Bronchus fibroblast of lung (primary cell): ENCODE data around the gene CARD8. TPM values are rescaled to one million over a fixed set of nuclear protein-coding genes. Genes with fewer than 3 reads are reported as not detected.

Experiments
- total RNA-seq: library from RNA; depleted of rRNA; stranded (reverse); fragments of >200 nt; gene quantifications from 2 replicates; pipeline ENCODE4 v1.2.3, GENCODE V29; 2015

The CARD8 gene
- 15.1 and 16.2 TPM in 2 replicates for total RNA-seq

GRCh38 chr19:48255376-48256303, at the start of gene CARD8:
TSS of gene CARD8 (minus strand) at chr19:48255912. CDS start at chr19:48241020, 14,892 bp downstream.

GRCh38 chr19:48169939-48170803, 85.5 kb downstream of the CARD8 start, which contains the start of the genes LIG1 and ZSWIM9:
TSS of gene LIG1 (minus strand) at chr19:48170344. CDS start at chr19:48165566, 4,778 bp downstream.
TSS of gene ZSWIM9 (plus strand) at chr19:48170680. CDS start at chr19:48171803, 1,123 bp downstream.

Other genes starting within 250 kb of the CARD8 start
- gene CABP5, start 211.8 kb downstream of the CARD8 start, total RNA-seq, result not detected in 2 replicates
- gene PLA2G4C, start 145.1 kb downstream of the CARD8 start, total RNA-seq, result 2.0 and 2.4 TPM in 2 replicates
- gene LIG1, start 85.6 kb downstream of the CARD8 start, total RNA-seq, result 59.3 and 67.8 TPM in 2 replicates
- gene ZSWIM9, start 85.2 kb downstream of the CARD8 start, total RNA-seq, result 0.59 and 1.2 TPM in 2 replicates
- 0.89 and 1.0 TPM in 2 replicates for gene ZNF114, start 14.2 kb upstream of the CARD8 start, total RNA-seq
- 223 and 252 TPM in 2 replicates for gene EMP3, start 69.6 kb upstream of the CARD8 start, total RNA-seq
- gene TMEM143, start 108.0 kb upstream of the CARD8 start, total RNA-seq, result 6.1 and 9.1 TPM in 2 replicates
- gene SYNGR4, start 108.5 kb upstream of the CARD8 start, total RNA-seq, result not detected in 2 replicates
- 128 and 129 TPM in 2 replicates for gene KDELR1, start 135.6 kb upstream of the CARD8 start, total RNA-seq
- gene GRIN2D, start 137.8 kb upstream of the CARD8 start, total RNA-seq, result 0.15 and 0.34 TPM in 2 replicates
- 31.4 and 34.0 TPM in 2 replicates for gene GRWD1, start 190.1 kb upstream of the CARD8 start, total RNA-seq
- gene KCNJ14, start 199.7 kb upstream of the CARD8 start, total RNA-seq, result 0.15 and 0.50 TPM in 2 replicates
- 40.6 and 47.9 TPM in 2 replicates for gene CYTH2, start 213.5 kb upstream of the CARD8 start, total RNA-seq